Lower lobe of right lung (tissue), 2 donors: ENCODE measurements around the gene KRTCAP2. TPM values are rescaled to one million over a fixed set of nuclear protein-coding genes. Genes with fewer than 3 reads are reported as not detected.
"Not testable (repeated sequence)": the region's sequence is repeated elsewhere in the genome, so short reads cannot be mapped to it uniquely, and the experiment has no call there.

Experiments used
- ATAC-seq, 2 donors: fragments of 200-7000 bp; cut with Tn5 transposase; one replicate each; pipeline ENCODE4 v1.9.1; 2020 to 2022; ENCODE audit warnings: mild to moderate bottlenecking in 2 of 2, moderate library complexity in 2 of 2
- DNase-seq: peaks from one replicate; pipeline ENCODE4 v3.0.0-alpha.2; 2020
- H3K27ac ChIP-seq: fragments of 200-600 bp; one replicate; pipeline ENCODE4 v1.8.0; 2022
- H3K27me3 ChIP-seq: fragments of 200-600 bp; one replicate; pipeline ENCODE4 v1.8.0; 2022; ENCODE audit warnings: low read depth
- H3K36me3 ChIP-seq: fragments of 200-600 bp; one replicate; pipeline ENCODE4 v1.8.0; 2022; ENCODE audit warnings: mild to moderate bottlenecking
- H3K4me1 ChIP-seq: fragments of 200-600 bp; one replicate; pipeline ENCODE4 v1.8.0; 2022
- H3K4me3 ChIP-seq: fragments of 200-600 bp; one replicate; pipeline ENCODE4 v1.8.0; 2022; ENCODE audit warnings: mild to moderate bottlenecking
- H3K9me3 ChIP-seq: fragments of 200-600 bp; one replicate; pipeline ENCODE4 v1.8.0; 2022
- intact Hi-C: fragments of 100-400 bp; cut with DNase I; formaldehyde crosslinking; loops from one replicate; pipeline ENCODE4 v1.11.0; 2022
- total RNA-seq: library from RNA; stranded (reverse); fragmentation: NEBNext Ultra II Directional; extraction: Animal tissue kit (Norgen Biotek cat#: 25700); gene quantifications from one replicate; pipeline ENCODE4 v1.2.1, GENCODE V29; 2021
- TF ChIP-seq, protein P1 (sequence below): fragments of 200-600 bp; IDR thresholded peaks from one replicate; pipeline ENCODE4 v1.8.0; 2022; ENCODE audit warnings: antibody characterized with exemption, mild to moderate bottlenecking
- donor health status: DM: no; HTN: yes; CAD: no; lungs with severe emphysema.

KRTCAP2 gene
- total RNA-seq, 1 donor from 2014 or later, result 173 TPM

DNA sequence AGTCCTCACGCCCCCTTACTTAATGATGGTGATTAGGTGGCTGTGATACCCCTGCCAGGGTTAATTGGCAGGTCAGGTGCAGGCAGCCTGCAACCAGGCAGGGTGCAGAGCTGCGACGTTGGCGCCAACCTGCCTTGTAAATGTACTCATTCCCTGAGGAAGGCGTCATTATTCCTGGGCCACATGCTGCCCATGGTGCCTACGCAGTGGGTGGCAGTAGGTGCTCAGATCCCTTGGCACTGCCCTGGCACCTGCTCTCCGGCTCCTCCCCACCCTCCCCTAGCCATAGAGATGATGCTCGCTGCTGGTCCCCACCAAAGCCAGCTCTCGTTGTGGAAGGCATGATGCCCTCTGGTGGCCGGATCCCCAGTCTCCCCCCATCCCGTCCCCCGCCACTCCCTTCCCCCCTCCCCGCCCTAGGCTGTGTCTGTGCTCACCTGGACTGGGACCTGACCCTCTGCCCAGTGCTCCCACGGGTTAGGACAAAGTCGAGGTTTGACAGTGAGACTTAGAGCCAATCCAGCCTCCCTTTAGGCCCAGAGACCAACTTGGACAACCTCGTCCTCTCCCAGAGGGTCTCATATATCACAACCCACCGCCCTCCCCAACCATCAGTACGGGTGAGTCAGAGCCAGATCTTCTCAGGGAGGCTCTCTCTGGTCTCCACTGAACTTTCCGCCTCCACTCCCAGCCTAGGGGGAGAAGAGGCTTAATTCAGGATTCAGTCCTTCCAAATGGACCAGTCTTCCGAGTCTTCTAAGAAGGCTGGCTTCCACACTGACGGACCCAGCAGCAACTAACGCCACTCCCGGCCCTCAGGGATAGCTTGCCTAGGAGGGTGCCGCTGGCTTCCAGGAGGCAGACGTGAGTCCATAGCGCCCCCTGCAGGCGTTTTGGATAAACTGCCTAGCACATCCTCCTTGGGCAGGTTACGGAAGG lies 5.7 kb downstream of the KRTCAP2 start:
- ATAC-seq (peak; percentile 86 to 90), DNase-seq (peak; percentile 92)
- H3K36me3 ChIP-seq, result peaks cover 23% of the 10 kb centered on the region
- H3K9me3 ChIP-seq, result no peaks in the 10 kb centered on the region
- intact Hi-C loops, result loop anchor here (5.0 kb wide), 1 partner anchor 75 kb away; no protein-coding TSS in a partner anchor
- no peaks in the 10 kb centered on the region for H3K27me3 ChIP-seq
- H3K4me3 ChIP-seq, result peak overlapping the region; percentile 21
- peaks cover 31% of the 10 kb centered on the region for H3K4me1 ChIP-seq
- H3K27ac ChIP-seq, result peak overlapping the region; percentile 76
- TF ChIP-seq, protein P1, sequence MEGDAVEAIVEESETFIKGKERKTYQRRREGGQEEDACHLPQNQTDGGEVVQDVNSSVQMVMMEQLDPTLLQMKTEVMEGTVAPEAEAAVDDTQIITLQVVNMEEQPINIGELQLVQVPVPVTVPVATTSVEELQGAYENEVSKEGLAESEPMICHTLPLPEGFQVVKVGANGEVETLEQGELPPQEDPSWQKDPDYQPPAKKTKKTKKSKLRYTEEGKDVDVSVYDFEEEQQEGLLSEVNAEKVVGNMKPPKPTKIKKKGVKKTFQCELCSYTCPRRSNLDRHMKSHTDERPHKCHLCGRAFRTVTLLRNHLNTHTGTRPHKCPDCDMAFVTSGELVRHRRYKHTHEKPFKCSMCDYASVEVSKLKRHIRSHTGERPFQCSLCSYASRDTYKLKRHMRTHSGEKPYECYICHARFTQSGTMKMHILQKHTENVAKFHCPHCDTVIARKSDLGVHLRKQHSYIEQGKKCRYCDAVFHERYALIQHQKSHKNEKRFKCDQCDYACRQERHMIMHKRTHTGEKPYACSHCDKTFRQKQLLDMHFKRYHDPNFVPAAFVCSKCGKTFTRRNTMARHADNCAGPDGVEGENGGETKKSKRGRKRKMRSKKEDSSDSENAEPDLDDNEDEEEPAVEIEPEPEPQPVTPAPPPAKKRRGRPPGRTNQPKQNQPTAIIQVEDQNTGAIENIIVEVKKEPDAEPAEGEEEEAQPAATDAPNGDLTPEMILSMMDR, result peak; percentile 88

DNA sequence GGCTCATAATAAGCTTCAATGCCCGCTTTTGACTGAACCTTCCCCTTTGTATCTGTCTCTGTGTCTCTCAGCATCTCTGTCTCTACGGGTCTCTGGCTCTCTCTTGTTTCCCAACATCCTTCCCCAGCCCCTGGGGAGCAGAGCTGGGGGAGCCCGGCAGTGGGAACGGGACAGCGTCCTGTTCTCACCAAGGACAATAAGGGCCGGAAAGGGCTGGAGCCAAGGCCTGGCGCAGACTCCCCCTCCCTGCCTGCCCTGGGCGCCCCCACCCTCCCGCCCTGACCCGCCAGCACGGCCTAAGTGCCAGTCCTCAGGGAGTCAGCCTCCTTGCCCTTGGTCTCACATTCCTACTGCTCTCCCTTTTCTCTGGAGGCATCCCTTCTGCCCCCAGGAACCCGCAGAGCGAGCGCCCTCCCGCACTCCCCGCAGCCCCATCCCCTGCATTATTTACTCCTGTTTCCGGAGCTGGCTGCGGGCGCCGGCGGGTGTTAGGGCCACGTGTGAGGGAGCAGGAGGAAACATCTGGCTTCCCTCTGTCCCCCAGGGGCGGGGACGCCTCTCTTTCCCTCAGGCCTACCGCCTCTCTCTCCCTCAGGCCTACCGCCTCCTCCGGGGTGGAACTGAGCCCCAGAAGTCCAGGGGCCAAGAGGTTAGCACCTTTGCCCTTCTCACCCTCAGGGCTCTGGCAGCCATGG lies 6.5 kb downstream of the KRTCAP2 start:
- Histone ChIP-seq H3K36me3 (peaks cover 23% of the 10 kb centered on the region), H3K4me1 (peaks cover 25% of the 10 kb centered on the region), H3K27ac (peak overlapping the region; percentile 76), H3K9me3 (no peaks in the 10 kb centered on the region), H3K27me3 (no peaks in the 10 kb centered on the region), H3K4me3 (peak overlapping the region; percentile 21)
- TF ChIP-seq, protein P1, result no peak
- DNase-seq (no peak), ATAC-seq (peak; percentile 22 to 58)
- intact Hi-C loops, result loop anchor here (5.0 kb wide), 1 partner anchor 74 kb away; no protein-coding TSS in a partner anchor

DNA sequence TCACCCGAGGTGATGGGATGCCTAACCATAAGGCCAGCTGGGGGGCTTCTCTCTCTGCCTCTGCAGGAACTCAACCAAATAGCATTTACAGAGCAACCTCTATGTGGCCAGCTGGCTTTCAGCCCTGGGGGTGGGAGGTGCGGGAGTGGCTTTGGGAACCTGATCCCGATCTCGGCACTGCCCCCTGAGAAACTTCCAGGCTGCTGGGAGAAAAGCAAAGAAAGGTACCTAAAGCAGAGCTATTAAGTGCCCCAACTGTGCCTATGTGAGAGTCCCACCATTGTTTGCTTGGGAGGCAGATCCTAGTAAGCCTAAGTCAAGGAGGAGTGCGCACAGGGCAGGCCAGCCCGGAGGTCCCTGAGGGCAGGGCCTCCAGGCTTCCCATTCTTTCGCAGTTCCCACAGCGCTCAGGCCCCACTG lies 7.0 kb downstream of the KRTCAP2 start:
- H3K4me1 ChIP-seq, result peaks cover 25% of the 10 kb centered on the region
- ATAC-seq, result no peak
- peak overlapping the region; percentile 76 for H3K27ac ChIP-seq
- DNase-seq, result no peak
- H3K9me3 ChIP-seq, result no peaks in the 10 kb centered on the region
- peak overlapping the region; percentile 21 for H3K4me3 ChIP-seq
- intact Hi-C loops, result loop anchor here (5.0 kb wide), 1 partner anchor 74 kb away; no protein-coding TSS in a partner anchor
- H3K27me3 ChIP-seq, result no peaks in the 10 kb centered on the region
- TF ChIP-seq, protein P1, result no peak
- H3K36me3 ChIP-seq, result peaks cover 23% of the 10 kb centered on the region

DNA sequence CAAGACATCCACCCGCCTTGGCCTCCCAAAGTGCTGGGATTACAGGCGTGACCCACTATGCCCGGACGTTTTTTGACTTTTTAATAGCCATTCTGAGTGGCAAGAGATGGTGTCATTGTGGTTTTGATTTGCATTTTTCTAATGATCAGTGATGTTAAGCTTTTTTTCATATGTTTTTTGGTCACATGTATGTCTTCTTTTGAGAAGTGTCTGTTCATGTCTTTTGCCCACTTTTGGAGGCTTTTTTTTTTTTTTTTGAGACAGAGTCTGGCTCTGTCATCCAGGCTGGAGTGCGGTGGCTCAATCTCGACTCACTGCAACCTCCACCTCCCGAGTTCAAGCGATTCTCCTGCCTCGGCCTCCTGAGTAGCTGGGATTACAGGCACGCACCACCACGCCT lies 8.5 kb downstream of the KRTCAP2 start:
- H3K9me3 ChIP-seq, H3K4me3 ChIP-seq, DNase-seq, H3K27me3 ChIP-seq, H3K27ac ChIP-seq, ATAC-seq, H3K36me3 ChIP-seq: not testable (repeated sequence)
- H3K4me1 ChIP-seq, result peaks cover 25% of the 10 kb centered on the region
- intact Hi-C loops, result loop anchor here (5.0 kb wide), 1 partner anchor 72 kb away; no protein-coding TSS in a partner anchor

DNA sequence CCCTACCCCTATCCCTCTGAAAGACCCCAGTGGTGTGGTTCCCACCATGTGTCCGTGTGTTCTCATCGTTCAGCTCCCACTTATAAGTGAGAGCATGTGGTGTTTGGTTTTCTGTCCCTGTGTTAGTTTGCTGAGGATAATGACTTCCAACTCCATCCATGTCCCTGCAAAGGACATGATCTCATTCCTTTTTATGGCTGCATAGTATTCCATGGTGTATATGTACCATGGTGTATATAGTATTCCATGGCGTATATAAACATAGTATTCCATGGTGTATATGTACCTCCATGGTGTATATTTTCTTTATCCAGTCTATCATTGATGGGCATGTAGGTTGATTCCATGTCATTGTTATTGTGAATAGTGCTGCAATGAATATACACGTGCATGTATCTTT lies 9.3 kb downstream of the KRTCAP2 start:
- H3K4me3 ChIP-seq, H3K9me3 ChIP-seq, H3K27ac ChIP-seq, H3K36me3 ChIP-seq, H3K27me3 ChIP-seq, DNase-seq, intact Hi-C loops, ATAC-seq: not testable (repeated sequence)
- peaks cover 25% of the 10 kb centered on the region for H3K4me1 ChIP-seq

DNA sequence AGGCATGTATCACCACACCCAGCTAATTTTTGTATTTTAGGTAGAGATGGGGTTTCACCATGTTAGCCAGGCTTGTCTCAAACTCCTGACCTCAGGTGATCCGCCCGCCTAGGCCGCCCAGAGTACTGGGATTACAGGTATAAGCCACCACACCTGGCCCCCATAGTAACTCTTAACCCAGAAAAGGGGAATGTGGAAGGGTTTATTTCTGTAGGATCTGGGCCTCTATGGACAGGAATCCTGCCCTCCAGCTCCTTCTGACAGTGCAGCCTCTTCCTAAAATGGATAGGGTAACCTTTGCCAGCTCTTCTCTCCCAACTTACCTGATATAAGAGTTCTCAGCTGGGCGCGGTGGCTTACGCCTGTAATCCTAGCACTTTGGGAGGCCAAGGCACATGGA lies 10.5 kb downstream of the KRTCAP2 start:
- peaks cover 21% of the 10 kb centered on the region for H3K4me1 ChIP-seq
- intact Hi-C loops, H3K27ac ChIP-seq, H3K4me3 ChIP-seq, H3K27me3 ChIP-seq, H3K36me3 ChIP-seq, H3K9me3 ChIP-seq, ATAC-seq, DNase-seq: not testable (repeated sequence)
